GM18519 (cell line): ENCODE data around the gene RNU1-4.
"Not testable (repeated sequence)": the region's sequence is repeated elsewhere in the genome, so short reads cannot be mapped to it uniquely, and the experiment has no call there.

Source experiments
- ATAC-seq: cut with Tn5 transposase; IDR thresholded peaks from one replicate; pipeline ENCODE4 v1.9.1; 2021; ENCODE audit warnings: mild to moderate bottlenecking, moderate library complexity; ENCODE audit not compliant: unreplicated experiment, low FRiP score

RNU1-4 gene

GRCh38 chr1:16725439-16726245 is 14.7 kb upstream of the RNU1-4 start:
- not testable (repeated sequence) for ATAC-seq

GRCh38 chr1:16727190-16728111 is 12.9 kb upstream of the RNU1-4 start:
- no peak for ATAC-seq

- not testable (repeated sequence) for ATAC-seq
Measured at GRCh38 chr1:16728243-16728949, 11.9 kb upstream of the RNU1-4 start.

GRCh38 chr1:16732254-16732896 is 7.9 kb upstream of the RNU1-4 start:
- not testable (repeated sequence) for ATAC-seq

- ATAC-seq, result not testable (repeated sequence)
Measured at GRCh38 chr1:16741230-16741629, 914 bp downstream of the RNU1-4 start.

GRCh38 chr1:16747660-16748059 is 7.3 kb downstream of the RNU1-4 start:
- ATAC-seq, result not testable (repeated sequence)

- ATAC-seq, result not testable (repeated sequence)
Measured at GRCh38 chr1:16748710-16749109, 8.4 kb downstream of the RNU1-4 start.

- not testable (repeated sequence) for ATAC-seq
Measured at GRCh38 chr1:16749910-16750888, 9.9 kb downstream of the RNU1-4 start.

GRCh38 chr1:16752770-16753169 is 12.5 kb downstream of the RNU1-4 start:
- not testable (repeated sequence) for ATAC-seq

GRCh38 chr1:16755385-16755784 is 15.1 kb downstream of the RNU1-4 start:
- ATAC-seq, result not testable (repeated sequence)

GRCh38 chr1:16755932-16756331 is 15.6 kb downstream of the RNU1-4 start:
- ATAC-seq, result not testable (repeated sequence)

GRCh38 chr1:16757574-16757973 is 17.3 kb downstream of the RNU1-4 start:
- not testable (repeated sequence) for ATAC-seq

- ATAC-seq, result not testable (repeated sequence)
Measured at GRCh38 chr1:16758060-16758459, 17.7 kb downstream of the RNU1-4 start.

- not testable (repeated sequence) for ATAC-seq
Measured at GRCh38 chr1:16759041-16759493, 18.8 kb downstream of the RNU1-4 start.

- ATAC-seq, result not testable (repeated sequence)
Measured at GRCh38 chr1:16759650-16760455, 19.5 kb downstream of the RNU1-4 start.

- ATAC-seq, result not testable (repeated sequence)
Measured at GRCh38 chr1:16760456-16760765, 20.1 kb downstream of the RNU1-4 start.

GRCh38 chr1:16760801-16761200 is 20.5 kb downstream of the RNU1-4 start:
- not testable (repeated sequence) for ATAC-seq

GRCh38 chr1:16764248-16764819 is 24.0 kb downstream of the RNU1-4 start:
- not testable (repeated sequence) for ATAC-seq
